C1 segment of cervical spinal cord (tissue), 14 donors: Measurements from ENCODE around the gene HS3ST5.

Experiments used
- DNase-seq, 14 donors: peaks; one replicate each; lab custom pipeline; 2025; lab: John Stamatoyannopoulos, UW

Gene HS3ST5, protein sequence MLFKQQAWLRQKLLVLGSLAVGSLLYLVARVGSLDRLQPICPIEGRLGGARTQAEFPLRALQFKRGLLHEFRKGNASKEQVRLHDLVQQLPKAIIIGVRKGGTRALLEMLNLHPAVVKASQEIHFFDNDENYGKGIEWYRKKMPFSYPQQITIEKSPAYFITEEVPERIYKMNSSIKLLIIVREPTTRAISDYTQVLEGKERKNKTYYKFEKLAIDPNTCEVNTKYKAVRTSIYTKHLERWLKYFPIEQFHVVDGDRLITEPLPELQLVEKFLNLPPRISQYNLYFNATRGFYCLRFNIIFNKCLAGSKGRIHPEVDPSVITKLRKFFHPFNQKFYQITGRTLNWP

DNA sequence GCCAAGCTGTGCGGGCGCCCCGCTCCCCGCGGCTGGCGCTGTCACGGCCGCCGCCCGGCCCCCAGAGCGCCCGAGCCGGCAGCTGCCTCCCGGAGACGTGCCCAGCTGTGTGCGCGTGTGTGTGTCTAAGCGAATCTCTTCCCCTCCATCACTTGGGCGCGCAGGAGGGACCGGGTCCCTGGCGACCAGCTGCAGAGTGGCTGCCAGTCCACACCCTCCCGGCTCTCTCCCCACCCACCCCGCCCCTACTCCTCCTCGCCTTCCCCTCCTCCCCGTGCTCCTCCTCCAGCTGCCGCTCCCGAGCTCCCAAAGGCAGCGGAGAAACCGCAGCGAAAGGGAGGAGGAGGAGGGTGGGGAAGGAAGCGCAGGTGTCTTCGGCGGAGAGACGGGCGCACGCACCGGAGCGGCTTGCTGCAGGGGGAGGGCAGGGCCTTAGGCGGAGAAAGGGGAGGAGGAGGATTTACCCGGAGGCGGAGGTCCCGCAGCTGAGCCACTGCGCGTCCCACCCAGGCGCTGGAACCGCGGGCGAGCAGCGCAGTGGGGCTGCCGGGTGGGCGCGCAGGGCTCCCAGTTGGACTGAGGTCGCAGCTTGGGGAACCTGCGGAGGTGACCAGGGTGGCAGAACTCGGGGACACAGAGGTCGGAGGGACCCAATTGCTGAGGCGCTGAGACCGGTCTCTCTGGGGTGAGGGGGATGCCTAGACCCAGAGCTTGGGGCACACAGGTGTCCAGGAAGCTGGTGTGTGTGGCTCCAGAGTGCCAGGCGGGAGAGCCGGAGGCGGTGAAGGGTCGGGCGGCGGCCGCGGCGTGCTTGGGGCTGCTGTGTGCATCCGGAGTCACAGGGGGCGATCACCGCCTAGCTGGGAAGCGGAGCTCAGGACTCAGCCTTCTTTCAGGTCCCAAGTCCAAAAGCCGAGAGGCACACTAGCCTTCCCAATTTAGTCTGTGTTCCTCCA lies at the start of gene HS3ST5:
TSS of gene HS3ST5 (minus strand) at position 198 of the 956 bp plus-strand sequence. CDS start 280,178 bp downstream, outside the sequence.
- peak in 13 of 14 donors; percentile 3 to 83 (median 51) for DNase-seq

DNA sequence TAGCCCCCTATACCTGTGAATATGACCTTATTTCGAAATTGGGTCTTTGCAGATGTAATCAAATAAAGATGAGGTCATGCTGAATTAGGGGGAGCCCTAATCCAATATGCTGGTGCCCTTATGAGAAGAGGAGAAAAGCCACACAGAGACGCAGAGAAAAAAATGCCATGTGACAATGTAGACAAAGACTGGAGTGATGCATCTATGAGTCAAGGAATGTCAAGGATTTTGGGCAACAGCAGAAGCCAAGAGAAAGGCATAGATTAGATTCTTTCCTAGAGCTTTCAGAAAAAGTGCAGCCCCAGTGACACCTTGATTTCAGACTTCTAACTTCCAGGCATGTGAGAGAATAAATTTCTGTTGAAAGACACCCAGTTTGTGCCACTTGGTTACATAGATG lies 47.4 kb upstream of the HS3ST5 start:
- no peak for DNase-seq

DNA sequence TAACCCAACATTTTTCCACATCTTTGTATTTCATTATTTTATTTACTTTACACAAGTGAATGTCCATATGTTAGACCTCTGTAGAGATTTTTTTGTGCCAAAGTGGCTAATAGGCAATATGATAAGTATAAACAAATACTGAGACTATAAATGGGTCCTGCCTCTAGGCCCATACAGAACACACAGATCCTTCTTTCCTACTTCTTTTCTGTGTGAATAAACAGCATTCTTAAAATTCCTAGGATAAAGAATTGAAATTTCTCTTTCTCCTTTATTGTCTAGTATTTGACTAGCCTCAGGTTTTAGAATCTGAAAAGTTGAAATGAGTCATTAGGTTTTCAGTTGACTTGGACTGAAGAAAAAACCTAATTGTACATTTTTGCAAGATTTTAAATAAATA lies 46.3 kb upstream of the HS3ST5 start:
- no peak for DNase-seq

DNA sequence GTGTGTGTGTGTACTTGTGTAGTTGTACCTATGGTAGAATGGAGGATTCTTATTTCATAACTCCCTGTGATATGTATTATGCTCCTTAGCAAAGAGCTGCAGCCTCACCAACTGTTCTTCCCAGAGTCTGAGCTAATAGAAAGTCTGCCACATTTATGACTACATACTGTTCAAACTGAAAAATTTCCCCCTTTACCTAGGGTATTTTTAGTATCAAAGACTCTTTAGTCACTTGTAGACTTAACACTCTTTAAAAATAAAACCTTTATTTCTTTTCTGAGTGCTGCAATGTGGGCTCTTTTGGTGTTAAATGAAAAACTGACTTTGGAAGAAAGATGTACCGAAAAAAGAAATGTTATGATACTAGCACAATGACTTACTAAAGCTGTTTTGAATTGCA lies 39.6 kb upstream of the HS3ST5 start:
- DNase-seq: no peak

DNA sequence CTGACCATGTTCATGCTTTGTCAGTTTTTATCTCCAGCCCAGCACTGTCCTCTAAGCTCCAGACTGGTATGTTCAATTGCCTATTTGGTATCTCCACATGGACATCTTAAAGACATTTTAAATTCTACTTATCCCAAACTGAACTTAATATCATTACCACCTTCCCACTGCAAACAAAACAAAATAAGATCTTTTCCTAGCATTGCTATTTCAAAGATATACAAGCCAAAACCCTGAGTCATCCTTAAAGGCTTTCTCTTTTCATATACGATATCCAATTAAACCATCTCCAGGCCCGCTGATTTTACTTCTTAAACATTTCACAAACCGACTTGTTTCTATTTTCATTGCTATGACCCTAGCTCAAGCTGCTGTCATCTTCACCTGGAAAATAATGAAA lies 35.1 kb upstream of the HS3ST5 start:
- no peak for DNase-seq

DNA sequence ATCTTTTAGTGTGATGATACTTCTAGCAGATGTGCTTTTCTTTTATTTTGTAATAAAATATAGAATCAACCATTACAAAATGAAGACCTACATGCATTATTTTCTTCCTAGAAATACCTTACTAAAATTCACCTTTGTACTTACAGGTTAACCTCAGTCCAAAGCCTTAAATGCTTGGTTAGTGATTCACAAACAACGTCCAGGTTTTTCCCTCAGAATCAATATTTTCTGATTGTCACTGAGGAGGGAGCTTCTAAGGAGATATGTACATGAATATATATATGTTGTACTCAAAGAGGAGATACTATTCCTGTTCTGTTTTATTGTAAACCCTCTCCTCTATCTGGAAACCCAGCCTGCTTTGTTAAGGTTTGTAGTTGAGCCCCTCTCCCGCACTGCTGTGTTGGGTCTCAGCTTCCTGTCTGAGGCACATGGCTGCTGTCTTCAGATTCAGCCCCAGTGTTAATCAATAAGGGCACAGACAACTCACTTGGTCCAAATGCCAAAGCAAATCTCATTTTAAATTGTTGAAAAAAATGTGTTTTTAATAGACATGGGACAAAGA lies 33.9 kb upstream of the HS3ST5 start:
- DNase-seq: no peak

DNA sequence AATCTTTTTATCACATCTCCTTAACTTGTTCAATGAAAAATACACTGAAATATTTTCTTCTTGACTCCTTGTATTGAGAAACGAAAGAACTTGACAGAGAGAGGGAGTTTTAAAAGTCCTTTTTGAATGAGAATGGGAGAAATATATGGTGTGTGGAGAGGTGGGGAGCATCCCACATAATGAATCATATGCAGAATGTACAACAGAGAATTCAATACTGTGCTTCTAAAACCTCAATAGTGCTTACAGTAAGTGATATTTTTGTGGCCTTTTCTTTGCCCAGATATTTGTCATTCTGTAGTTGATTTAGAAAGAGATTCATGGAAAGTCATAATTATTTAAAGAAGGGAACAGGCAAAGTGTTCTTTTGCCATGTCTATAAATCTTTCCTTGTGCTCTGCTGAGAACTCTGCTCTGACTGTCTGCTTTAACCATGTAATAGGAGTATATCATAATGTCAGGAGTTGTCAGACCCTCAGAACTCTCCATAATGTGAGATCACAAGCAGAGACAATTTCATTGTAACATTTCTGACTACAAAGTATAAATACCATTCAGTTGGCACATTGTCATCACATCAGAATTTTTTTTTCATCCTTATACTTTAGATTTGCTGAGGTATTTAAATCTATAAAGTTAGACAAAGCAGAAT lies 32.8 kb upstream of the HS3ST5 start:
- DNase-seq: no peak

DNA sequence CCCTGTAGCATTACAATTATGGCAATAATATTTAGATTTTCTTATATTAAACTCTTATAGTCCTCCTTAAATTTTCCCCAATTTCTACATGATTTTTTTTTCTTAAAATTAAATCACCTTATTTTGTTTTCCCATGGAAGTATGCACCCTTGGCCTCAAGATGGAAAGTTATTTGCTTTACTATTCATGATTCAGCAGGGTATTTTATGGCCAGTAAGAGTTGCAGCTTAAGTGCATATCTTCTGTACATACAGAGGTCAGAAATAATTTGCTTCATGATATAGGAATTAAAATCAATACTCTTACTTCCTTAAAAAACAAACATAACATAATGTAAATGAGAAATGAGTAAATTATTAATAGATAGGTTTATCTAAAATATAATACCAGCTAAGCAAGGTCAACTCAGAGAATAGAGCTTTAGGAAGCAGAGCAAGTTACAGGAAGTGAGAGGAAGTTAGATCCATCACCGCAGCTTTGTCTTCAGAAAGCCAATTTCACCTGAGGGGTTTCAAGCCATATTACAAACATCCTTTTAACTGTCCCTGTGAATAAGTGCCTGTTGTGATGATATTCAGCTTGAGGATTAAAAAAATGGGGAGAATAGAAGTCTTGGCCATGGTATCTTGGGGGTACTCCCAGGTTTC lies 24.6 kb upstream of the HS3ST5 start:
- no peak for DNase-seq

DNA sequence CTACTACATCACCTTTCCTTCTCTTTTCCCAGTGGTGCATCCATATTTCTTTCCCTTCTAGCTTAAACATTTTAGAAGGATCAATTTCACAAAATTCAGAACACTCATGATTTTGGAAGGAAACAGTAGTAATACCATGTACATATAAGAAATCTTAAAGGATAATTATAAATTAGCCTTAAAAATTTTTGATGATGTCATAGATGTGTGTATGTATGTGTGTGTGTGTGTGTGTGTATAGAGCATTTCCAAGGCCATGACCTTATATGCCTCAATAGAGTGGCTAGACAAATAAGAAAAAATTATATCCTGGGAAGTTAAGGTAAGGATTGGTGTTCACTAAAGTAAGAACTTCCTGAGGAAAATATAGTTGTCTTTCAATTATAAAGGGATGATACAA lies 24.1 kb upstream of the HS3ST5 start:
- DNase-seq: no peak

DNA sequence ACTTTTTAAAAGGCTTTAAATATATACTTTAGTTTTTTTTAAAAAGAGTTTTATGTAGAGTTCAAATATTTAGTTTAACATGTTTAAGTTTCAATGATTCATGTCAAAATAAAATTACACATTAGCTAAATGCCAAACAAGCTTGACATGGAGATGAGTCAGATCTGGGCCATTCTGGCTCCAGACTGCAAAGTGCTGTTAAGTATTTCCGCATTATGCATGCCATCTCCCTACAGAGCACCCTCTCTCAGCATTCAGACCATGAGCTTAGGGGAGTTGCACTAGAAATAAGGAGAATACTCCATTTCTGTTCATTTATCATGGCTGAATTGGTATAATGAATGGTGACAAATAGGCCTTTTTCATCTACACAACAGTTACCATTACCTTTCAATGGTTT lies 21.5 kb upstream of the HS3ST5 start:
- DNase-seq: no peak

DNA sequence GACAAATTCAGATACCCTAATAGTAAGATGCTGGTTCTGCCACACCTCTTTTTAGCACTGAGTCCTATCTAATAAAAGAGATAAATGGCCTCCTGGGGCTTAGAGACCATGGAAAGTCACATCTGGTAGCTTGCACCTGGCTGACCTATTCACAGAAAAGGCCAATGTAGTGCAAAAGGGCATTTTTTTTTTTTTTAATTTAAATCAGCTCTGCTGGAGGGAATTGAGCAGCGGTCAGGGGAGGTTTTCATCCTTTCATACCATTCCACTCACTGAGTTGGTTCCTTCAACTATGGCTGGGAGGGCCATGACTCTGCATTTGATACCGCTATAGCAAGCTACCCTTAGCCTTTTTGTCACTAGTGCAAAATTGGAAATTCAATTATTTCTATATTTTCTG lies 20.1 kb upstream of the HS3ST5 start:
- DNase-seq: no peak

DNA sequence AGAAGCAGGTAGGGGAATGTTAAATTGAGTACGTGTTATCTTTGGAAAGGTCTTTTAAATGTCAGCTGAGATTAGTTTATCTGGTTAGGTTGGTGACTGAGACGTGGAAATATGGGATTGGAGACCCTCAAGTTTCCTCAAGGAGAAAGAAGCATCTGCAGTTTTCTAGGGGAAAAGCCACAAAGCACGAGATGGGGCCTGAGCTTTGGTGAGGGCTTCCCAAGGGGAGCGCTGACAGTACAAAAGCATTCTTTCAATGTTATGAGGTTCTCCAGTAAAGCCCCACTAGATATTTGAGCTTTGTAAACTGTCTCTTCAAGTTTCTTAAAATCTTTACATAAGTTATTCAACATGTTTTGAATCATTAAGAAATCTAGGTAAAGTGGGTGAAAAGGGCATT lies 19.6 kb upstream of the HS3ST5 start:
- no peak for DNase-seq

DNA sequence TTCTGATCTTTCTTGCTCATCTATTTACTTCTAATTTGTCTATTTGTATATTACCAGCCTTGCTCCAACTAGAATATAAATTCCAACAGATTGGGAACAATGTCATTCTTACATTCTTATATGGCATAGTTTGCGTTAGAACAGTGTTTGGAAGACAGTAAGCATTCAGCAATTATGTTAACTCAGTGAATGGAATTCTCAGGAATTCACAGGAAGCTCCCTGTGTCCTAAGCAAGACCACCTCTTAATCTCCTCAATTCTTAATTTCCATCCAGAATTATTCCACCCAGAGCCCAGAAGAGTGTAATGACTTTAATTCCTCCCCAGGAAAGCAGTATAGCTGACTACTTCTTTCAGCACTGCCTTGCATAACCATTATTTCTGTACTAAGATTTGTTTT lies 18.2 kb upstream of the HS3ST5 start:
- DNase-seq: no peak

DNA sequence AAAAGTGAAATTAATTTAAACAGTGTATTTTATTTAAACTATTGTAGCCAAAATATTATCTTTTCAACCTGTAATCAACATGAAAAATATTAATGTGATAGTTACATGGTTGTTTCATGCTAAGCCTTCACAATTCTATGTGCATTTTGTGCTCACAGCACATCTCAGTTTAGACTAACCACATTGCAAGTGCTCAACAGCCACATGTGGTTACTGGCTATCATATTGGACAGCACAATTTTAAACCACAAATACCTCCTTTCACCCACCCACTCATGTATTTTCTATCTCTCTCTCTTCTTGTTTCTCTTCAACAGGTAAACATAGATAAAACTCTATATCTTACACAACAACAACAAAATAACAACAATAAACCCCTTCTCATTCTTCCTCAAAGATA lies 12.5 kb upstream of the HS3ST5 start:
- DNase-seq: no peak

DNA sequence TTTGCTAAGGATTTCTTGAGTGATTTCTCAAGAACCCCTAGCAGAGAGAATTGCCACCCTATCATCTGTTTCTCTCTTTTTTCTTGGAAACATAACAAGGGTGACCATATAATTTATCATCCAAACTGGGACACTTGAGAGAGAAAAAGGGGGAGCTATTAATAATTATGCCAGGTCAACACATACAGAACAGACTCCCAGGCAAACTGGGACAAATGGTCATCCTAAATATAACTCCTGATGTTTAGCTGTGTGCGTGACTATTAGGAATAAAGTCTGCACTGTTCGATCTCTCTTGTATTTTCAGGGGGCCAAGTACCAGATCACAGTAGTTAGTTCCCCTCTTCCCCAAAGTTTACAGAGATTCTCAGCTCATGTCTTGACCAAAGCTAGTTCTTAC lies 11.7 kb upstream of the HS3ST5 start:
- no peak for DNase-seq

DNA sequence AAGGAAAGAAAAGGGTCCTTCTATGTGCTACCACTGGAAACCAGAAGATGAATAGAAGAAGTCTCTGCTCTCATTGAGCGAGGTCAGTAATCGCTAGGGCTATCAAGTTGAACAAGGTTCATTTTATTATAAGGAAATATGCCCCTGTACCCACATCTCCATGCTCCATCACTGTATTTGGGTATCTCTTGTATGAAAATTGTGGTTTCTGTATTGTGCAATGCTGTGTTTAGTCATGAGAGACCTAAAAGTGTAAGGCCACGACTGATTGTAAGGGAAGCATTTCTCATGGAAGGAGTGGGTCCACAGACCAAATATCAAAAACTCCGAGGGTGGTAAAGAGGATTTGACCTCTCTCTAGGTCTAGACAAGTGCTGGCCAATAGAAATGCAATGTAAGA lies 3.6 kb upstream of the HS3ST5 start:
- no peak for DNase-seq

DNA sequence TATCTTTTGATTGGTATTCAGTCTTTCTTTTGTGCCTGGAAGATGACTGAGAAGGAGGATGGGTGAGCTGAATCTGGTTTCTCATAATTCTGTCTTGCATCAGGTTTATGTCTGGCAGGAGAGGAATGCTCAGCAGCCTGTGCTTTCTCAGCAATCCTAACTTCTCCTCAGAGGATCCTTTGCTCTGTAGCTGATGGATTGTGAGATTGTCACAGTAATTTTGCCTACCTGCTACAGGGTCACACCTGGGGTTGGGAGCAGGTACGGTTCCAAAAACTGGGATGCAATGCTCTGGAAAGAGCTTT lies 2.1 kb upstream of the HS3ST5 start:
- no peak for DNase-seq

DNA sequence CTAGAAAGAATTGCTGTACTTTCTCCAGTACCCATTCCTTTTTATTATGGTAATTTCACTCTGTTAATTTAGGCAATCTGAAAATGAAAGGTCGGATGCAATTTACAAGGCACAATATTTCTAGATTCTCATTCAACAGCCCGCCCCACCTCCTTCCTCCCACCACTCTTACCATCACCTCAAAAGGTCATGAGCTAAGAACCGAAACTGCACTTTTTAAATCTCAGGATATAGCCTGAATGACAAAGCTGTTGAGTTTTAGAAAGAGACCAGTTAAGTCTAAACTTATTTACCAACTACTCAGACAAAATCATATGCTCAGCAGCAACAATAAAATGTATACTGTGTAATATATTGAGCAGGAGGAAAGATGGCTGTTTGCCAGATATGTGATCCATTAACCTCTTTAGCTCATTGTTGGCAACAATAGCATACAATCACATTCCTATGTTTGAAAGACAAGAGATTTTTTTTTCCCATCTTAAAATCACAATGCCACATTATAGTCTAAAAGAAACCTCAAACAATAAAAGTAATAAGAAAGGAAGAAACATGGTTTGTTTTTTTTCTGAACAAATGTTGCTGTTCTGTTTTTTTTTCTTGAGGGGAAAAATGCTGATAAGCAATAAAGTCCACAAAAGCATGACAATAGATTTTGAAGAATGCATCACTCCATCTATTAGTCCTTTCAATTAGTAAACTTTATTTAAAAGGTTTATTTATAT lies 1.6 kb upstream of the HS3ST5 start:
- no peak for DNase-seq

DNA sequence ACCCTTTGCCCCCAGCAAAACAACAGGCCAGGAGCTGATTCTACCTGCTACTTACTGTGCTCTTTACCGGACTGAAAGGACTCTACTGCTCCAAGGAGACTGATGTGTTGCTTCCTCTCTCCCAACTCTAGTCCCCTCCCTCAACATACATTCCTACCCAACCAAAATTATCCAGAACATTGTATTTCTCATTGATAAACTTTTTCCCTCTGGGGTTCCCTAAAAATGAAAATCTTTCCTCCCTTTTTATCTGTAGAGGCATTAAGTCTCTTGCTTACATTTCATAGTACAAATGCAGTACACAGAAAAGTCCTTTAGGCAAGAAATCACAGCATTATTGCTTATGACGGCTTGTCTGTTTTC lies 940 bp upstream of the HS3ST5 start:
- no peak for DNase-seq

DNA sequence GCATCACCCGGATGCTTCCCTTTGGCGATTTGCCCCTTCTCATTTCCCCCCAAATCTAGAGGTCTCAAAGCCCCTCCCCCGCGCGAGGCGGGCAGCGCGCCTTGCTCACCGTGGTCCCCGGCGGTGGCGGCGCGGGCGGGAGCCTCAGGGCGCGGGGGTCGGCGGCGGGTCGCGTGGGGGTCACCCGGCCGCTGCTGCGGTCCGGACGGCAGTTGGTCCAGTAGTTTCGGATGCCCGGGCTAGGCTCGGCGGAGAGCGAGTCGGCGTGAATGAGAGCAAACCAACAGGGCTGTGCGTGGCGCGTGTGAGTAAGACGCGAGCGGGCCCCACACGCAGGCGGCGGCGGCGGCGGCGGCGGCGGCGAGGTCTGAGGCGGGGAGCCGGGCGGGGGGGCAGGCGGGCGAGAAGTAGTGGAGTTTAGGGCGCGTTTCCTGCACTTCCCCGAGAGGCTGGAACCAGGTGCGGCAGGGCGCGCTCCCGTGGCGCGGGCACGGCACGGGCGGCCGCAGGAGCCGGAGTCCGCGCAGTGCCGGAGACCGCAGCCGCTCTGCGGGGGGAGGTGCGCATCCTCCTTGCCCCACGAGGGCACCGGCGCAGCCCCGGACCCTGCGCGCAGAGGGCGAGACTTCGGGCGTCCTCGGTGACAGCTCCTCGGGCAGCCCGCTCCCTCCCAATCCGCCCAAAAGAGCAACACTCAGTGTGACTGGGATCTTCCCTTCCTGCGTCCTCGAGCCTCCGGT lies 567 bp downstream of the HS3ST5 start:
- peak in 7 of 14 donors; percentile 46 to 83 (median 71) for DNase-seq
